Lower leg skin (tissue), 4 donors: Measurements from ENCODE around the gene TUBB2B. TPM values are rescaled to one million over a fixed set of nuclear protein-coding genes. Genes with fewer than 3 reads are reported as not detected.

Experiments used
- DNase-seq, 2 donors: peaks; one replicate each; pipeline ENCODE4 v3.0.0-alpha.2; 2019; ENCODE audit warnings: low spot score in 2 of 2
- H3K4me3 ChIP-seq: fragments of 200-600 bp; sonication (generic); 2 replicates; pipeline ENCODE4 v1.5.1; 2017; ENCODE audit warnings: mild to moderate bottlenecking, low read depth; ENCODE audit not compliant: poor library complexity, severe bottlenecking
- CTCF ChIP-seq, 3 donors: fragments of 450-650 bp; IDR thresholded peaks; one replicate each; pipeline ENCODE4 v1.5.1; 2016; ENCODE audit warnings: antibody characterized with exemption in 3 of 3, mild to moderate bottlenecking in 3 of 3, moderate library complexity in 2 of 3
- POLR2A ChIP-seq, 2 donors: fragments of 450-650 bp; IDR thresholded peaks; one replicate each; pipeline ENCODE4 v1.6.1; 2016 to 2017; ENCODE audit warnings: antibody characterized with exemption in 2 of 2, mild to moderate bottlenecking in 1 of 2, moderate library complexity in 1 of 2
- WGBS, 2 donors: methylation state at CpG; one replicate each; pipeline ENCODE4 v1.1.5; 2018; 5-methylcytosine and 5-hydroxymethylcytosine counted together
- intact Hi-C: fragments of 100-400 bp; cut with DNase I; formaldehyde crosslinking; loops from one replicate; pipeline ENCODE4 v1.15.0; 2023; ENCODE audit warnings: low total_unique reads
- total RNA-seq, 4 donors: library from RNA; depleted of rRNA; stranded (reverse); fragments of >200 nt; gene quantifications; one replicate each; pipeline ENCODE4 v1.1.0, GENCODE V29; 2016

Gene TUBB2B
- total RNA-seq, 4 donors from 2014 or later = 1.0 to 14.6 (median 7.5) TPM

DNA sequence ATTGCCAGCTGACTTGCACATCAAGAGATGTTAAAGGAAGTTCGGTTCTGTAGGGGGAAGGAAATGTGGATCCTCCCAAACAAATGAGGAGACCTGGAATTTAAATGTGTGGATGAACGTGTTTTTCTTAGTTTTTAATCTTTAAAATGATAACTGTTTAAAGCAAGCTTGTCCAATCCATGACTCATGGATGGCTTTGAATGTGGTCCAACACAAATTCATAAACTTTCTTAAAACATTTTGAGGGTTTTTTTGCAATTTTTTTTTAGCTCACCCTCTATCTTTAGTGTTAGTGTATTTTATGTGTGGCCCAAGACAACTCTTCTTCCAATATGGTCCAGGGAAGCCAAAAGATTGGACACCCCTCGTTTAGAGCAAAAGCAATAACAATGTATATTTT is 12.6 kb downstream of the TUBB2B start:
- no peak for DNase-seq
- intact Hi-C loops = no loop called here
- H3K4me3 ChIP-seq = no peak overlapping the region
- TF ChIP-seq POLR2A (IDR thresholded peaks at IDR 0.05) (no peak), CTCF (IDR thresholded peaks at IDR 0.05) (no peak)
- WGBS, 2 donors = 58 to 59% methylated on average over 3 of the region's 3 CpGs

GRCh38 chr6:3213334-3213695 is 14.1 kb downstream of the TUBB2B start:
- intact Hi-C loops = no loop called here
- TF ChIP-seq POLR2A (IDR thresholded peaks at IDR 0.05) (no peak), CTCF (IDR thresholded peaks at IDR 0.05) (no peak)
- no peak for DNase-seq
- H3K4me3 ChIP-seq = no peak overlapping the region
- 78 to 82% methylated on average over 2 of the region's 2 CpGs for WGBS, 2 donors

DNA sequence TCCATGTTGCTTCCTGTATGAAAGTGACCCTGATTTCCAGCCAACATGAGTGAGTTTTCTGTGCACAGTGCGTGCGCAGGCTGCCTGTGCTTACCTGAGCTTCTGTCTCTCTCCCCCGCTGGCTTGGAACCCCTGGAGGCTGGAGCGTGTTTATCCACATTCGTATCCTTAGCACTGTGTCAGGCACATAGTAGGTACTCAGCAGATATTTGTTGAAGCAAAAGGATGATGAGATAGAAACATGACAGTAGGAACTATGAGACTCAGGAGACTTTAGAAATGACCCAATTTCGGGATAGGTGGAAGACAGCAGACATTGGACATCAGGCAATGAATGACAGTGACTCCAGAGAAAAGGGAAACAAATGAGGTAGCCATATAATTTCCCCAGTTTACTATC is 15.2 kb downstream of the TUBB2B start:
- WGBS, 2 donors = 96 to 99% methylated on average over 6 of the region's 6 CpGs
- DNase-seq = peak in 1 of 2 donors; percentile 42
- H3K4me3 ChIP-seq = no peak overlapping the region
- TF ChIP-seq CTCF (IDR thresholded peaks at IDR 0.05) (no peak), POLR2A (IDR thresholded peaks at IDR 0.05) (no peak)
- intact Hi-C loops = no loop called here

DNA sequence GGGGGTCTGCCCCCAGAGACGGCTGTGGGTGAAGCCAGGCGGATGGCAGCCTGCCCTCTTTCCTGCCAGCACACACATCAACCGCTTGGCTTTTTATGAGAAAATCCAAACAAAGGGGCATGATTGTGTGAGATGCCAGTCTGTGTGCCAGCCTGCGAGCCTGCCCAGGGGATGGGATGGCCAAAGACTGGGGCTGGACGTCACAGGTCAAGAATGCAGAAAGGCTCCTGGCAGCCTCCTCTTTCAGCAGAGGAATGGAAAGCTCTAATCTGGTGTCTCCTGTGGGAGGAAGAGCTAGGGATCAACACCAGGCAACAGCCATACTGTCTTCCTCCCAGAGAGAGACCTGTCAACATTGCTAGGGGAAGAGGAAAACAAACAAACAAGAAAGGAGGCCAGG is 15.8 kb downstream of the TUBB2B start:
- TF ChIP-seq CTCF (IDR thresholded peaks at IDR 0.05) (no peak), POLR2A (IDR thresholded peaks at IDR 0.05) (no peak)
- H3K4me3 ChIP-seq = no peak overlapping the region
- intact Hi-C loops = no loop called here
- WGBS, 2 donors = 71 to 82% methylated on average over 5 of the region's 5 CpGs
- DNase-seq = peak in 1 of 2 donors; percentile 77

DNA sequence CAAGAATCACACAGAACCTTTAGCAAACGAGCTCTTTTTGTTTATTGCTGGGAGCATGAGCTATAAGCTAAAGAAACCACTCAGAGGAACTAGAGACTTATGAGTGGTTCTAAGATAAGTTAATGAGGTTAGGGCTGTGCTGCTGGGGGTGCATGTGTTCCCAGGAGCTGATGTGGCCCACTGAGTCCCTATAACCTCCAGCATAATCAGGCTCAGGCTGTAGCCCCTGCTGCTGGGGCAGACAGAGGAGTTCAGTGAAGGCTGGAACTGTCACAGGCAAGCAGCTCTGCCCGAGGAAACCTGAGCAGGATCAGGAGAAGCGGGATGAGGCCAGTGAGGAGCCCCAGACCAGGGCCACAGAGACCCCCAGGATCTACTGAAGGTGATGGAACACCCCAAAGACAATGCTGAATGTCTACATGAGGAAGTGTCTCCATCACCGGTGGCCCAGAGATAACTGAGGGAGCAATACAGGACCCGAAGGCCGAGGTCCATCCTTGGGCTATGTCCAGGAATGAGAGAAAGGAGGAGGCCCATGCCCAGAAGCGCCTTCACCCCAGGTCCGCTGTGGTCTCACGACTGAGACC is 17.3 kb downstream of the TUBB2B start:
- no peak overlapping the region for H3K4me3 ChIP-seq
- peak in 1 of 2 donors; percentile 79 for DNase-seq
- intact Hi-C loops = no loop called here
- TF ChIP-seq POLR2A (IDR thresholded peaks at IDR 0.05) (no peak), CTCF (IDR thresholded peaks at IDR 0.05) (no peak)
- 83 to 88% methylated on average over 9 of the region's 9 CpGs for whole genome bisulfite sequencing, 2 donors
